PFSK-1 (cell line): ENCODE results near the gene BRAF.

Source experiments
- FOXP2 ChIP-seq: optimal IDR thresholded peaks from 2 replicates; pipeline ENCODE3; 2011; ENCODE audit warnings: borderline replicate concordance, control low read depth, inconsistent platforms; ENCODE audit not compliant: insufficient read depth; ENCODE audit errors: extremely low read length, extremely low read depth
- POLR2AphosphoS5 ChIP-seq: IDR thresholded peaks from 2 replicates; pipeline ENCODE4 v1.6.1; 2012; ENCODE audit warnings: low read depth, mild to moderate bottlenecking, control low read depth, low read length, moderate library complexity
- SIN3A ChIP-seq: IDR thresholded peaks from 2 replicates; pipeline ENCODE4 v1.6.1; 2012; ENCODE audit warnings: mild to moderate bottlenecking, low read length, moderate library complexity, borderline replicate concordance; ENCODE audit not compliant: insufficient read depth
- TAF1 ChIP-seq: IDR thresholded peaks from 2 replicates; pipeline ENCODE4 v1.6.1; 2012; ENCODE audit warnings: low read length, control low read depth, borderline replicate concordance; ENCODE audit not compliant: insufficient read depth
- TF ChIP-seq, protein P1 (sequence below), 2 experiments: IDR thresholded peaks; 2 replicates each; pipeline versions ENCODE4 v1.6.1 to v1.8.0; 2011 to 2012; ENCODE audit warnings: low read depth in 2 of 2, low read length in 2 of 2, control low read depth in 1 of 2, inconsistent platforms in 1 of 2, mild to moderate bottlenecking in 1 of 2, moderate library complexity in 1 of 2; ENCODE audit not compliant: insufficient read depth in 1 of 2

Gene BRAF

DNA sequence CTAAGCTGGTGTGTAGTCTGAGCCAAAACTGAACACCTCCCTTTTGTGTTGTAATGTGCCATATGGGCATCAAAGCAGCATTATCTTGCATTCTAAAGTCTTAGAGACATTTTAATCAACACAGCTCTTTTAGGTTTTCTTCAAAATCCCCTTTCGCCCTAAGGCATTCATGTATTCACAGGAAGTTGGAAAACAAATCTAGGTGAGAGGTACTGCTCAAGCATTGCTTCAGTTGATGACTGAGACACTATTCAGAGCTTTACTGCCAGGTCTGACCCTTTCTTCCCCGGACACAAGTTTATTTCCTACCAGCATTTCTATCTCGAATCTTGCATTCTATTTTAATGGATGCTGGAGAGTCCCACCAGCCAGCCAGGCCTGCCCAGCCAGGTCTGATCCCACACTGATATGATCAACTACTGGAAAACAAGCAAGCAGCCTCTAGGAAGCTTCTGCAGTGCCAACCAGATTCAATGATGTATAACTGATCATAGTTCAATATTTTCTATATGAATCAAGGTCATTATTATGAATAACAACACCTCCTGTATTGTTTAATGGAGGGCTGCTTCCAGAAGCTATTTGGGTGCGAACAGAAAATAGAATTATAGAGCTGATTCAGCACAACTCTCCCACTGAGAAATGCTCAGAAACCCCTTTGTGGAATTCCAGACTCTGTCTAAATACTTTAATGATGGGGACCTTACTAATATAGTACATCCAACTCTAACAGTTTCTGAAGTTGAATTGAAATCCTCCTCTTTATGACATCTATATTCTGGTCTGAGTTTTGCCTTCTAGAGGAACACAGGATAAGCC is 4.0 kb upstream of the BRAF start:
- TF ChIP-seq POLR2AphosphoS5 (no peak), TAF1 (no peak), SIN3A (no peak), FOXP2 (no peak)
- TF ChIP-seq, protein P1, sequence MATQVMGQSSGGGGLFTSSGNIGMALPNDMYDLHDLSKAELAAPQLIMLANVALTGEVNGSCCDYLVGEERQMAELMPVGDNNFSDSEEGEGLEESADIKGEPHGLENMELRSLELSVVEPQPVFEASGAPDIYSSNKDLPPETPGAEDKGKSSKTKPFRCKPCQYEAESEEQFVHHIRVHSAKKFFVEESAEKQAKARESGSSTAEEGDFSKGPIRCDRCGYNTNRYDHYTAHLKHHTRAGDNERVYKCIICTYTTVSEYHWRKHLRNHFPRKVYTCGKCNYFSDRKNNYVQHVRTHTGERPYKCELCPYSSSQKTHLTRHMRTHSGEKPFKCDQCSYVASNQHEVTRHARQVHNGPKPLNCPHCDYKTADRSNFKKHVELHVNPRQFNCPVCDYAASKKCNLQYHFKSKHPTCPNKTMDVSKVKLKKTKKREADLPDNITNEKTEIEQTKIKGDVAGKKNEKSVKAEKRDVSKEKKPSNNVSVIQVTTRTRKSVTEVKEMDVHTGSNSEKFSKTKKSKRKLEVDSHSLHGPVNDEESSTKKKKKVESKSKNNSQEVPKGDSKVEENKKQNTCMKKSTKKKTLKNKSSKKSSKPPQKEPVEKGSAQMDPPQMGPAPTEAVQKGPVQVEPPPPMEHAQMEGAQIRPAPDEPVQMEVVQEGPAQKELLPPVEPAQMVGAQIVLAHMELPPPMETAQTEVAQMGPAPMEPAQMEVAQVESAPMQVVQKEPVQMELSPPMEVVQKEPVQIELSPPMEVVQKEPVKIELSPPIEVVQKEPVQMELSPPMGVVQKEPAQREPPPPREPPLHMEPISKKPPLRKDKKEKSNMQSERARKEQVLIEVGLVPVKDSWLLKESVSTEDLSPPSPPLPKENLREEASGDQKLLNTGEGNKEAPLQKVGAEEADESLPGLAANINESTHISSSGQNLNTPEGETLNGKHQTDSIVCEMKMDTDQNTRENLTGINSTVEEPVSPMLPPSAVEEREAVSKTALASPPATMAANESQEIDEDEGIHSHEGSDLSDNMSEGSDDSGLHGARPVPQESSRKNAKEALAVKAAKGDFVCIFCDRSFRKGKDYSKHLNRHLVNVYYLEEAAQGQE (IDR thresholded peaks at IDR 0.05; ENCODE audit: insufficient read depth in 1 of 2, low read depth in 2 of 2, low read length in 2 of 2) = no peak

DNA sequence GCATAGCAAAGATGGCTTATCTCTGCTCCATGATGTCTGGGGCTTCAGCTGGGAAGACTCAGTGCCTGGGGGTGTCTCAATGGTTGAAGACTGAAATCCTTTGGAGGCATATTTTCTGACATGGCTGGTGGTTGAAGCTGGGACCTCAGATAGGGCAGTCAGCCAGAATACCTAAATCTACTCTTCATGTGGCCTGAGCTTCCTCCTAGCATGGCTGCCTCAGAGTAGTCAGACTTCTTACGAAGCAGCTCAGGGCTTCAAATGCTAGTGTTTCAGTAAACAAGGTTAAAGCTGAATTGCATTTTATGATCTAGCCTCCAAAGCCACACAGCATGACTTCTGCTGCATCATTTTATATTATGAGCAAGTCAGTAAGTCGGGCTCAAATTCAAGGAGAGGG is 2.6 kb upstream of the BRAF start:
- TF ChIP-seq FOXP2 = no peak
- no peak for TF ChIP-seq POLR2AphosphoS5
- no peak for TF ChIP-seq TAF1
- no peak for TF ChIP-seq SIN3A
- TF ChIP-seq, protein P1 (IDR thresholded peaks at IDR 0.05; ENCODE audit: insufficient read depth in 1 of 2, low read depth in 2 of 2, low read length in 2 of 2) = no peak

DNA sequence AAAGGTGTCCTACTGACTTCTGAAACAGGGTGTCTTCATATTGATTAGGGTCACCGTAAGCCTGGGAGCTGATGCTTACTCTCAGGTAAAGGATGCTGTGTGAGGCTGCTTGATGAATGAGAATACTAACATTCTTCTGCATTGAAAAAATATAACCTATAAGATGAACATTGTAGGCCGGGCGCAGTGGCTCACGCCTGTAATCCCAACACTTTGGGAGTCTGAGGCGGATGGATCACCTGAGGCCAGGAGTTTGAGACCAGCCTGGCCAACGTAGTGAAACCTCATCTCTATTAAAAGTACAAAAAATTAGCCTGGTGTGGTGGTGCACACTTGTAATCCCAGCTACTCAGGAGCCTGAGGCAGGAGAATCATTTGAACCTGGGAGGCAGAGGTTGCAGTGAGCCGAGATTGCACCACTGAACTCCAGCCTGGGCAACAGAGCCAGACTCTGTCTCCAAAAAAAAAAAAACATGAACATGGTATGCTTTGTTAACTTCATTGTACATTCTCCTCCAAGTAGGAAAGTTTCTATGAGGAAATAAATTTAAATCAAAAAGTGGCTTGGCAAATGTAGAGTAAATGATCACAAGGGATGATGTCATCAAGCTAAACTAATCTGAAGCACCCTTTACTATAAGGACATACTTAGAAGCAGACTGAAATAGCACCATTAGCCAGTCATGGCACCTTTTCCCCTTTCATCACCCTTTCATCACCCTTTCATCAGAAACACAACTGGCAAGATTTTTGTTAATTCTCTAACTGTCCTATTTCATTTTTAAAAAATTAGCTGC is 1.5 kb upstream of the BRAF start:
- TF ChIP-seq POLR2AphosphoS5 = no peak
- TF ChIP-seq, protein P1 (IDR thresholded peaks at IDR 0.05; ENCODE audit: insufficient read depth in 1 of 2, low read depth in 2 of 2, low read length in 2 of 2) = no peak
- no peak for TF ChIP-seq SIN3A
- TF ChIP-seq FOXP2 = no peak
- TF ChIP-seq TAF1 = no peak

DNA sequence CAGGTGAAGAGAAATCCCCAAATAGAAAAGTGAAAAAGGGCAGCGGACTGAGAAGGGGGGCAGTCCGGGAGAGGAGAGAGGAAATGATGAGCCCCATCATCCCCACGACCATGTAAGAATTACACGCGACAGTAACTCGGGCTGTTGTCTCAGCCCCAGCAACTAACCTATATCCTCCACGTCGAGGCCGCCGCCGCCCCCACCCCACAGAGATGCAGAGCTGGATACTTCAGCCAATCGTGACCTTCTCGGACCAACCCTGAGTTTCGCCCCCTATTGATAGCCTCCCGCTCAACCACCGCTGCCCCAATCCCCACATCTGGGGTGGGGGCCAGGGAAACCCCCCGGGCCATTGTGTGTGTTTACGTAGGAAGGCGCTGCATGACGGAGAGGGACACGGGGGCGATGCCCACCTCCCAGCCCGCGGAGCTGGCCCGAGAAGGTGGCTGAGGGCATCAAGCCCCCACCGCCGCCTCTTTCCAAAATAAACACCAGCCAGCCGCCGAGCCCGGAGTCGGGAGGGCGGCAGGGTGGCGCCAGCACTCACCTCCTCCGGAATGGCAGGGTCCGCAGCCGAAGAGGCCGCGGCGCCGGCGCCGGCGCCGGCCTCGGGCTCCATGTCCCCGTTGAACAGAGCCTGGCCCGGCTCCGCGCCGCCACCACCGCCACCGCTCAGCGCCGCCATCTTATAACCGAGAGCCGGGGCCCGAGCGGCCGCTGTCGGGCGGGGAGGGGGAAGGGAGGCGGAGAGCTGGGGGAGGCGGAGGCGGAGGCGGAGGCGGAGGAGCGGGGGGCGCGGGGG is 509 bp downstream of the BRAF start:
- TF ChIP-seq SIN3A (no peak; the same call in 1 of the 2 replicates), FOXP2 (peak; percentile 55), TAF1 (0 out of 2 replicates have a peak, but pooled peaks have one; percentile 36)

DNA sequence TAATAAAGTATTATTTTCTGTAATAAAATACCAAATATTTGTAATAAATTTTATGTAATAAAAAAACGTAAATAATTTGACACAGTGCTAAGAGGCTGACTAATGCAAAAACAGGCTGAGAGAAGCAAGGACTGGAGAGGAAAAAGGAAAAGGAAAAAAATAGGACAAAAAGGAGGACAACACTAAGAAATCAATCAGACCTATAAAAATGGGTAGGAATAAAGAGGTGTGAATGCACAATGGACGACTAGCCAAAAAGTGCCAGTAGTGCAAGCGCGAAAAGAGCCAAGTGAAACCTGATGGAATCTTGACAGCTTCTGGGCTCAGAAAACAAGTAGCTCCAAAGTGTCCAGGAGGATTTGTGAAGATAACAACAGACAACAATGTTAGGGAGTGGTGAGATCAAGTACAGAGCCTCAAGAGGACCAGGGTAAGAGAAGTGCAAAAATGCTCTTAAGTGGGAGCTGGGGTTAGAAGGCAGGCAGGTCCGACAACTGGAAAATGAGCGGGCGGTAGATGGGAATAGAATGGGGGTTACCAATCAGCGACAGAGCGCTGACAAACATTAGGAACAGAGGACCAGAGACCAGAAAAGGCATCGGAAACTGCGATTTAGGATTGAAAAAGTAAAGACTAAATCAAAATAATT is 1.2 kb downstream of the BRAF start:
- TF ChIP-seq, protein P1 (IDR thresholded peaks at IDR 0.05; ENCODE audit: insufficient read depth in 1 of 2, low read depth in 2 of 2, low read length in 2 of 2) = no peak
- TF ChIP-seq FOXP2 (no peak), TAF1 (no peak)
